ENCODE measurements around the gene GTPBP2. TPM values are rescaled to one million over a fixed set of nuclear protein-coding genes. Genes with fewer than 3 reads are reported as not detected.
A peak's percentile ranks its signal among the peaks of the same experiment; 100 is the strongest.

GTPBP2 gene
- total and polyA plus RNA-seq, 2 of the 13 experiments (the other 11 are each of a cell fraction or from before 2014, with no cell fraction given), result 26.9 to 88.2 TPM

DNA sequence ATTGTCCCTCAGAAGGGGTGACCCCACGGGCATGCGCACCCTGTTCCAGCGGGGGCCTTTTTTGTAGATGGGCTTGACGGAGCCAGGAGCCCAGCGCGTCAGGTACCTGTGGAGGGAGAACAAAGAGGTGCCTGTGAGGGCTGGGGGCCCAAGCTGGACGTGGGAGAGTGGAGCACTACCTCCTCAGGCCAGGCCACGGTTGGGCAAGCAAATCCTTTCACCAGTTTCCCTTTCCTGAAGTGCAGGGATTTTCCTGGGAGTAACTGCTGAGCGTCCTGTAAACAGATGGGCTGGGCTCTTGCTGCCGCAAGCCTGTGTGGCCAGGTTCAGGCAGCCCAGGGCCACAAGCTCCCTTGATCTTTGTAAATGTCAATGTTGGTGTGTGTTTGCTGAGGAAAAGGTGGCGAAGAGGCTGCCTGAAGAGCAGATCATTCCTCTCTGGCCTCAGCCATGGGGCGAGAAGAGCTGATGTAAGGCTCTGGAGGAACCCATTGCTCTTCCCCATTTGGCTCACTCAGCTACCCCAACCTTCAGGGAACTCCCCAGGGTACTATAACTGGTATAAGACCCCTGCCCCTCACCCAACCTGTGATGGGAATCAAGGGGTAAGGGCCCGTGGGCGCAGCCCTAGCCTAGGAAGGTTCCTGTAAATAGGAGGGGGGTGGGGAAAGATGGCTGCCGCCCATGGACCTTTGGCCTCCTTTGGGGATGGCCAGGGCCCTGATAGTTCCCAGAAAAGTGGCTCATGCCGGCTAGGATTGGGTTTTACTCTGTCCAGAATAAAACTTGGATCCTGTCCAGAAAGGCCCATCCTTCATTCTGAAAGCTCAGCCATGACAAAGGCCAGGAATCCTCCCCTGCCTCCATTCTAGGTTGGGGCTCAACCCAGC lies 43.0 kb upstream of the GTPBP2 start (continued):
- TF ChIP-seq, protein P1, sequence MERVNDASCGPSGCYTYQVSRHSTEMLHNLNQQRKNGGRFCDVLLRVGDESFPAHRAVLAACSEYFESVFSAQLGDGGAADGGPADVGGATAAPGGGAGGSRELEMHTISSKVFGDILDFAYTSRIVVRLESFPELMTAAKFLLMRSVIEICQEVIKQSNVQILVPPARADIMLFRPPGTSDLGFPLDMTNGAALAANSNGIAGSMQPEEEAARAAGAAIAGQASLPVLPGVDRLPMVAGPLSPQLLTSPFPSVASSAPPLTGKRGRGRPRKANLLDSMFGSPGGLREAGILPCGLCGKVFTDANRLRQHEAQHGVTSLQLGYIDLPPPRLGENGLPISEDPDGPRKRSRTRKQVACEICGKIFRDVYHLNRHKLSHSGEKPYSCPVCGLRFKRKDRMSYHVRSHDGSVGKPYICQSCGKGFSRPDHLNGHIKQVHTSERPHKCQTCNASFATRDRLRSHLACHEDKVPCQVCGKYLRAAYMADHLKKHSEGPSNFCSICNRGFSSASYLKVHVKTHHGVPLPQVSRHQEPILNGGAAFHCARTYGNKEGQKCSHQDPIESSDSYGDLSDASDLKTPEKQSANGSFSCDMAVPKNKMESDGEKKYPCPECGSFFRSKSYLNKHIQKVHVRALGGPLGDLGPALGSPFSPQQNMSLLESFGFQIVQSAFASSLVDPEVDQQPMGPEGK (CRISPR knock-in tag; IDR thresholded peaks at IDR 0.05), result peak; percentile 80; the same call in 1 of the 2 replicates
- TF ChIP-seq KAT8 (CRISPR knock-in tag; IDR thresholded peaks at IDR 0.05) (0 out of 2 replicates have a peak, but pooled peaks have one; percentile 45), MBNL3 (CRISPR knock-in tag; conservative IDR thresholded peaks at IDR 0.05) (no peak), KDM6A (CRISPR knock-in tag; IDR thresholded peaks at IDR 0.05; ENCODE audit: low read depth) (peak; percentile 78), PLRG1 (conservative IDR thresholded peaks at IDR 0.05) (no peak), ZC3H4 (CRISPR knock-in tag; IDR thresholded peaks at IDR 0.05; ENCODE audit: borderline replicate concordance) (no peak), ZBTB1 (CRISPR knock-in tag; IDR thresholded peaks at IDR 0.05; ENCODE audit: borderline replicate concordance) (no peak), IKZF4 (CRISPR knock-in tag; IDR thresholded peaks at IDR 0.05; ENCODE audit: borderline replicate concordance, low read depth, not compliant biosample characterization) (no peak), ZNF605 (CRISPR knock-in tag; IDR thresholded peaks at IDR 0.05) (peak; percentile 92), NFE2L2 (IDR thresholded peaks at IDR 0.05; ENCODE audit: low read length) (no peak), NFATC3 (CRISPR knock-in tag; IDR thresholded peaks at IDR 0.05) (no peak; the same call in 1 of the 2 replicates), IRX3 (CRISPR knock-in tag; IDR thresholded peaks at IDR 0.05; ENCODE audit: borderline replicate concordance, low read depth) (no peak; the same call in 1 of the 2 replicates), ZNF773 (CRISPR knock-in tag; IDR thresholded peaks at IDR 0.05; ENCODE audit: borderline replicate concordance) (no peak), SRSF9 (IDR thresholded peaks at IDR 0.05; ENCODE audit: borderline replicate concordance, insufficient read depth, low read depth, low read length, poor library complexity, severe bottlenecking) (no peak), RORA (CRISPR knock-in tag; IDR thresholded peaks at IDR 0.05) (no peak), ZNF331 (CRISPR knock-in tag; IDR thresholded peaks at IDR 0.05) (peak; percentile 92), NFYC (CRISPR knock-in tag; IDR thresholded peaks at IDR 0.05) (no peak), ZNF615 (CRISPR knock-in tag; IDR thresholded peaks at IDR 0.05; ENCODE audit: borderline replicate concordance) (peak; percentile 27; the same call in 1 of the 2 replicates), TCF7 (IDR thresholded peaks at IDR 0.05; ENCODE audit: low read depth) (peak; percentile 90)
- TF ChIP-seq, protein P2, sequence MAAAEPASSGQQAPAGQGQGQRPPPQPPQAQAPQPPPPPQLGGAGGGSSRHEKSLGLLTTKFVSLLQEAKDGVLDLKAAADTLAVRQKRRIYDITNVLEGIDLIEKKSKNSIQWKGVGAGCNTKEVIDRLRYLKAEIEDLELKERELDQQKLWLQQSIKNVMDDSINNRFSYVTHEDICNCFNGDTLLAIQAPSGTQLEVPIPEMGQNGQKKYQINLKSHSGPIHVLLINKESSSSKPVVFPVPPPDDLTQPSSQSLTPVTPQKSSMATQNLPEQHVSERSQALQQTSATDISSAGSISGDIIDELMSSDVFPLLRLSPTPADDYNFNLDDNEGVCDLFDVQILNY (CRISPR knock-in tag; conservative IDR thresholded peaks at IDR 0.05), result no peak
- TF ChIP-seq, protein P3, sequence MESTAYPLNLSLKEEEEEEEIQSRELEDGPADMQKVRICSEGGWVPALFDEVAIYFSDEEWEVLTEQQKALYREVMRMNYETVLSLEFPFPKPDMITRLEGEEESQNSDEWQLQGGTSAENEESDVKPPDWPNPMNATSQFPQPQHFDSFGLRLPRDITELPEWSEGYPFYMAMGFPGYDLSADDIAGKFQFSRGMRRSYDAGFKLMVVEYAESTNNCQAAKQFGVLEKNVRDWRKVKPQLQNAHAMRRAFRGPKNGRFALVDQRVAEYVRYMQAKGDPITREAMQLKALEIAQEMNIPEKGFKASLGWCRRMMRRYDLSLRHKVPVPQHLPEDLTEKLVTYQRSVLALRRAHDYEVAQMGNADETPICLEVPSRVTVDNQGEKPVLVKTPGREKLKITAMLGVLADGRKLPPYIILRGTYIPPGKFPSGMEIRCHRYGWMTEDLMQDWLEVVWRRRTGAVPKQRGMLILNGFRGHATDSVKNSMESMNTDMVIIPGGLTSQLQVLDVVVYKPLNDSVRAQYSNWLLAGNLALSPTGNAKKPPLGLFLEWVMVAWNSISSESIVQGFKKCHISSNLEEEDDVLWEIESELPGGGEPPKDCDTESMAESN (CRISPR knock-in tag; conservative IDR thresholded peaks at IDR 0.05), result peak; percentile 66; the same call in 1 of the 2 replicates
- TF ChIP-seq, protein P4, sequence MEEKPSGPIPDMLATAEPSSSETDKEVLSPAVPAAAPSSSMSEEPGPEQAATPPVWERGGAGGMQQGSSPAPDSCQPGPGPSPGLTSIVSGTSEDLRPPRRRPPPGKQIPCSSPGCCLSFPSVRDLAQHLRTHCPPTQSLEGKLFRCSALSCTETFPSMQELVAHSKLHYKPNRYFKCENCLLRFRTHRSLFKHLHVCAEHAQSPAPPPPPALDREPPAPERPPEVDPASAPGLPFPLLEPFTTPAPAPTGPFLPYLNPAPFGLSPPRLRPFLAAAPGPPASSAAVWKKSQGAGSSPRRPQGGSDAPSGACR (CRISPR knock-in tag; IDR thresholded peaks at IDR 0.05), result no peak; the same call in 1 of the 2 replicates
- TF ChIP-seq, protein P5, sequence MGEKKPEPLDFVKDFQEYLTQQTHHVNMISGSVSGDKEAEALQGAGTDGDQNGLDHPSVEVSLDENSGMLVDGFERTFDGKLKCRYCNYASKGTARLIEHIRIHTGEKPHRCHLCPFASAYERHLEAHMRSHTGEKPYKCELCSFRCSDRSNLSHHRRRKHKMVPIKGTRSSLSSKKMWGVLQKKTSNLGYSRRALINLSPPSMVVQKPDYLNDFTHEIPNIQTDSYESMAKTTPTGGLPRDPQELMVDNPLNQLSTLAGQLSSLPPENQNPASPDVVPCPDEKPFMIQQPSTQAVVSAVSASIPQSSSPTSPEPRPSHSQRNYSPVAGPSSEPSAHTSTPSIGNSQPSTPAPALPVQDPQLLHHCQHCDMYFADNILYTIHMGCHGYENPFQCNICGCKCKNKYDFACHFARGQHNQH (CRISPR knock-in tag; IDR thresholded peaks at IDR 0.05), result peak; percentile 77
